GM12874 (cell line): Measurements from ENCODE around the gene AGAP3.

Source experiments
- TF ChIP-seq, protein P1 (sequence below): IDR thresholded peaks from 2 replicates; pipeline ENCODE4 v1.5.1; 2011; ENCODE audit warnings: low read depth, mild to moderate bottlenecking, control low read depth, low read length, moderate library complexity; ENCODE audit not compliant: insufficient read depth

Gene AGAP3

DNA sequence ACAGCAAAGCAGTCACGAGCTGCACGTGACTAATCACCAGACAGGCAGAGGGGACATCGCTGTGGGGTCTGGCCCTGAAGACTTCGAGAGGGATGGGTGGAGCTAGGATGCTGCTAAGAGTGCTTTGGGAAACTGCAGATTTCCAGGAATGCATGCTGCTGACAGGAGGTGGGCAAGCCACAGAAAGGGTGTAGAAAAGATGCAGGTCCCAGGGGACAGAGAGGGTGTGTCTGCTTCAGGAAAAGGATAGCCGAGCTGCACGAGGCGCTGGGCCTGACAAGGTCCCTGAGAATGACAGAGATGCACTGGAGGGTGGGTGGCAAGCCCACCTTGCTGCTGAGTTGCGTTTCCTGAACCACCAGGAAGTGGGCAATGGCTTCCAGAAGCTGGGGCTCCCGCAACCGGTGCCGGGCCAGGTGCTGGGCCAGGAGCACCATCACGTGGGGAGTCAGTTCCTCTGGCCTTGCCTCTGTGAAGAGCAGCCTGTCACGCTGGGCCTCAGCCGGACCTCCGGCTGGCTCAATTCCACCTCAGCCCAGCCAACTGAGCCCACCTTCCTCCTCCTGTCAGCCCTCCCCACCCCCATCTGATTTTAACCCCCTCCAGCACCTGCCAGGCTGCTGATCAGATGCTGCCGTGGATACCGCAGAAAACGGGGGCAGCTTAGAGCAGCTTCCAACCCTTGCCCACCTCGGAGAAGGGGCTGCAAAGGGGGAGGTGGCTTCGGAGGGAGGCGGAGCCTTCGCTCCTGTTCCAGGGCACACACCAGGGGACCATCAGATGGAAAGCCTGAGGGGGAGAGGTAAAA, 7.8 kb upstream of the AGAP3 start:
- TF ChIP-seq, protein P1, sequence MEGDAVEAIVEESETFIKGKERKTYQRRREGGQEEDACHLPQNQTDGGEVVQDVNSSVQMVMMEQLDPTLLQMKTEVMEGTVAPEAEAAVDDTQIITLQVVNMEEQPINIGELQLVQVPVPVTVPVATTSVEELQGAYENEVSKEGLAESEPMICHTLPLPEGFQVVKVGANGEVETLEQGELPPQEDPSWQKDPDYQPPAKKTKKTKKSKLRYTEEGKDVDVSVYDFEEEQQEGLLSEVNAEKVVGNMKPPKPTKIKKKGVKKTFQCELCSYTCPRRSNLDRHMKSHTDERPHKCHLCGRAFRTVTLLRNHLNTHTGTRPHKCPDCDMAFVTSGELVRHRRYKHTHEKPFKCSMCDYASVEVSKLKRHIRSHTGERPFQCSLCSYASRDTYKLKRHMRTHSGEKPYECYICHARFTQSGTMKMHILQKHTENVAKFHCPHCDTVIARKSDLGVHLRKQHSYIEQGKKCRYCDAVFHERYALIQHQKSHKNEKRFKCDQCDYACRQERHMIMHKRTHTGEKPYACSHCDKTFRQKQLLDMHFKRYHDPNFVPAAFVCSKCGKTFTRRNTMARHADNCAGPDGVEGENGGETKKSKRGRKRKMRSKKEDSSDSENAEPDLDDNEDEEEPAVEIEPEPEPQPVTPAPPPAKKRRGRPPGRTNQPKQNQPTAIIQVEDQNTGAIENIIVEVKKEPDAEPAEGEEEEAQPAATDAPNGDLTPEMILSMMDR, result no peak

DNA sequence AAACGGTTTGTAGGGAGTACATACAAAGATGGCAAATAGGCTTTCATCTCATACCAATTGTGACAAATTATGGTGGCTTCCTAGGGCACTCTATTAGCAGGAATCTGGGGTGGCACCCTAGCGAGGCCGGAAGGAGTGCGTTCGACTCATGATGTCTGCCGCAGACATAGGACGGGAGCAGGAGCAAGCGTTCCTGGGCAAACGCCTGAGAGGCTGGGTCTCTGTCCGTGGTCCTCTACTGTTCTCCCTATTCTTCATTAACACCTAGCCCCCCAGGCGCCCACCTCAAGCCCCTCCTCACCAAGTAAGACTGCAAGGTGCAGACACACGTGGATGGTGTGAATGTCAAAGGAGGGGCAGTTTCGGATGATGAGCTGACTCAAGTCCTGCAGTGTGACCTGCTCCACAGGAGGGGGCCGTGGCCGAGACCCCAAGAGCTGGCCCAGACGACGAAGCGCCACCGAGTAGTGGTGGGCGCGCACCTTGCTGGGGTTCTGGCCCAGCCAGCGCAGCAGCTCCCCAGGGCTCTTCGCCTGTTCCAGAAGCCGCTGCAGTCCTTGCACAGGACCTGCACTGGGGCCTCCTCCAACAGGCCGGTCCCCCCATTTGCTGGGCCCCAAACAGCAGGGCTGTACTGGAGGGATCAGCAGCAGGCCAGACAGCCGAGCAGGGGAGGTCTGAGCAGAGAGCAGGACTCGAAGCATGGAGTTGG, 6.9 kb upstream of the AGAP3 start:
- TF ChIP-seq, protein P1, result no peak

DNA sequence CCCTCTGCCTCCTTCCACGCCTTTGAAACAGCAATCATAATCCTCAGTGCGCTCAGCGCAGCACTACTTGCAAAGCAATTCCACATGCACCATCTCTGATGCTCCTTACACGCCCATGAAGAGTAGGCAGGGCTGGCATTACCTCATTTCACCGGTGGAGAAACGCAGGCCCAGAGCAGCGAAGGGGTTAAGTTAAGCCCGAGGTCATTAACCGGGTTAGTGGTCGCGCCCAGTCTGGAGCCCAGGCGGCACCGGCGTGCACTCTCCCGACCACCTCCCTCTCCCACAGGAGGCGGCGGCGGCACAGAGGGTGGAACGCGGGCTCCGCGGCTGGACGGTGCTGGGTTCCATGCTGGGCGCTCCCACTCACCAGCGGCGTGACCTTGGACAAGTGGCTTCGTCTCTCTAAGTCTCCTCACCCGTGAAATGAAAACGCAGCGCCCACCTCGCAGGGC, 6.2 kb upstream of the AGAP3 start:
- TF ChIP-seq, protein P1, result no peak

DNA sequence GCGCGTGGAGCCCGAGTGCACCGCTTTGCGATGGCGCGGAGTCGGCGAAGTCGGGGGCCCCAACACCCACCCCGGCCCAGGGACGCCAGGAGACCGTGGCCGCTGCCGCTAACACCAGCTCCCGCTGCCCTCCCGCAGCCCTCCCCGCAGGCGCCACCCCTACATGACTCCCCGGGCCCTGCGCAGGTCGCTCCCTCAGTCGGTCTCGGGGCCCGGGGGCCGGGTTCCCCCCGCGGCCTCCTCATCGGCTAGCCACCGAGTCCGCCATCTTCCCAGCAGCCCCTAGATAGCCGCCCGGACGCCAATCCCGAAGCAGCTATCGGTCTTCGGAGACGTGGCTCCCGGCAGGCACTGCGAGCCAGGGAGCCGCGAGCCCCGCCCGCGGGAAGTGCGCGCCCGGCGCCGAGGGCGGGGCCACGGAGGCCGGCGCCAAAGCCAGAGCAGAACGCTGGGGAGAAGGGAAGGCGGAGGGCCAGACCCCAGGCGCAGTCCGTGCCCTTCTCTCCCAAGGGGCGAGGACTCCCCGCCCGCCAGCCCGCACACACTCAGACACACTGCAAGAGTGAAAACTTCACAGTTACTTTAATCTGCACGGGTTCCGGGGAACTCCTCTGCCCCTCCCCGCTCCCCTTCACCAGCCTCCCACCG, 5.6 kb upstream of the AGAP3 start, which contains the start of gene FASTK:
FASTK (minus strand) TSS at position 288 of the 648 bp plus-strand sequence; CDS start at position 245, 43 bp downstream.
- TF ChIP-seq, protein P1, result no peak

DNA sequence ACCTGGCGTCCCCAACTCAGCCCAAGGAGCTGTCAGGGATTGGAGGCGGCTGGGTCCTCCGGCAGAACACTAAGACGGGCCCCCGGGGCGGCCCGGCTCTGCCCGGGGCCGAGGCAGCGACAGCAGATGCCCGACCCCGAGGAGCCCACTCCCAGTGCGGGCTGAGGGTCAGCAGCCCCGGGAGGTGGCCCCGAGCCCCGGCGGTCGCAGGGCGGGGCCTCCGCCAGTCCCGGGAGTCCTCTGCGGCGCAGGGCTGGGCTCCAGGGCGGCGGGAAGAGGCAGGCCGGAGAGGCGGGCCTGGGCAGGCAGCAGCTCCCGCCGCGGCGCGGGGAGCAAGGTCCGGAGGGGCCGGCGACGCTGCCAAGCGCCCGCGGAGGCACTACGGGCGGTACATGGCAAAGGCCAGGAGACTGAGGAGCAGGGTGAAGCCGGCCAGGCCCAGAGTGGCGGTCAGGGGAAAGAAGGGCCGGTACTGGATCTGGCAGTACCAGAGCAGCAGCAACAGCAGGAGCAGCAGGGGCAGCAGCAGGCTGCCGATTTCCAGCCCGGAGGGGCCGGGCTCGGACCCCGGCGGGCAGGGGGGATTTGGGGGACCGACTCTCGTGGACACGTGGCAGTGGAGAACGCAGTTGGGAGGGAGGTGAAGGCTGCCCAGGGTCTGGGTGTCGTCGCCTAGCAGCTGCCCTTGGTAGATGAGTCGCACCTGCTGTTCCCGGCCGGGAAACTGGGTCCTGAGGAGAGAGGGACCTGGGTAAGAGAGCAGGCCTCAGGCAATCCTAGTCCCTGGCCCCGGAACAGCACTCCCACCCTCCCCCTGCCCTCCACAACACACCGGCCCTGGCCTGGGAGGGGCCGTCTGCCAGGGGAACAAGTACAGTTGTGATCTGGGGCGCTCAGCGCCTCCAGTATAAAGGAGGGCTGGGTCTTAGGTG, 4.8 kb upstream of the AGAP3 start:
- TF ChIP-seq, protein P1, result no peak

DNA sequence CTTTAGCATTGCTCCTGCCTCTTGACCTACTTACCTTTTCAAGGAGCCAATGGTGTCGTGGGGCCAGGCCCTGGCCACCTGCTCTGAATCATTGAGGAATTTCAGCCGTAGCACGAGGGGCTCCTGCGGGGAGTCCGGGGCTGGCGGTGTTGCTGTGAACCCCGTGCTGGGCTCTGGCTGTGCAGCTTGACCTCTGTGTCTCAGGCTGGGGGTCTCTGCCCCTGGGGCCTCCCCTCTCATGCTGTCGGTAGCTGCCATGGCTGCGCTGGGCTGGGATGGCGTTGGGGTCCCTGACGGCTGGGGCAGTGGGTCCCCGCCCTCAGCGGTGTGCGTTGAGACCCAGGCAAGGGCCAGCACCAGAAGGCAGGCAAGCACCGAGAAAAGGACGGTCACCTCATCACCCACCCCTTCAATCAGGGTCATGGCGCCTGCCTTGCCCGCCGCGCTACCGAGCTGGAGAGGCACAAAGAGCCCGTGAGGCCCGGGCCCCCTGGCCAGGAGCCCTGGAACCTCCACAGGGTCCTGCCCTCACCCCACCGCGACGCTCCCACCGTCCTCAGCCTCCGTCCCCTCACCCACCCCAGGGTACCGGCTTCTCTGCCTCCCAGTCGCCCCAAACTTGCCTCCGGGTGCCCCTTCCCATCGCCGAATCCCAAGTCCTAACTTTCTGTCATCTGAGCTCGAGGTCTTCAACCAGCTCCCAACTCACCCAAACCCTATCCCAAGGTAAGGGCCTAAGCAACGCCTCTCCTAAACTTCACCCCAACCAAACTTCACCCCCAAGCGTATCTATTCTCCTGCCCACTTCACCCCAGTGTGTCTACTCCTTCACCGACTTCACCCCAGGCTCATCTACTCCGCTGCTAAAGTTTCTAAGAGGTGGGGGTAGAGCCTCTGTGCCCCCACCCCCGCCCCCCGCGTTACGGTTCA, 3.9 kb upstream of the AGAP3 start:
- TF ChIP-seq, protein P1, result no peak
